Measurements from ENCODE around the gene CDKN2D. TPM values are rescaled to one million over a fixed set of nuclear protein-coding genes. Genes with fewer than 3 reads are reported as not detected.
"Not testable (repeated sequence)": the region's sequence is repeated elsewhere in the genome, so short reads cannot be mapped to it uniquely, and the experiment has no call there.

The CDKN2D gene
- total RNA-seq, 1 donor from 2014 or later = 17.2 TPM

GRCh38 chr19:10551698-10552301 lies 17.0 kb downstream of the CDKN2D start:
- DNase-seq = no peak

- not testable (repeated sequence) for DNase-seq
Measured at GRCh38 chr19:10551006-10551405, 17.8 kb downstream of the CDKN2D start.

GRCh38 chr19:10550336-10550735 lies 18.4 kb downstream of the CDKN2D start:
- DNase-seq = no peak

- DNase-seq = no peak
Measured at GRCh38 chr19:10549733-10550132, 19.0 kb downstream of the CDKN2D start.

- no peak for DNase-seq
Measured at GRCh38 chr19:10548746-10549276, 20.0 kb downstream of the CDKN2D start.

- DNase-seq = no peak
Measured at GRCh38 chr19:10546817-10547216, 22.0 kb downstream of the CDKN2D start.

- no peak for DNase-seq
Measured at GRCh38 chr19:10544753-10545251, 24.0 kb downstream of the CDKN2D start.

- DNase-seq = no peak
Measured at GRCh38 chr19:10544242-10544752, 24.5 kb downstream of the CDKN2D start.

GRCh38 chr19:10543420-10544241 lies 25.1 kb downstream of the CDKN2D start, which contains the start of gene ATG4D:
Gene ATG4D (plus strand): TSS chr19:10543904. CDS start chr19:10544091, 187 bp downstream.
- no peak for DNase-seq

- no peak for DNase-seq
Measured at GRCh38 chr19:10543059-10543419, 25.7 kb downstream of the CDKN2D start.

- not testable (repeated sequence) for DNase-seq
Measured at GRCh38 chr19:10539016-10539415, 29.8 kb downstream of the CDKN2D start.

GRCh38 chr19:10538204-10538983 lies 30.4 kb downstream of the CDKN2D start:
- no peak for DNase-seq

- DNase-seq = no peak
Measured at GRCh38 chr19:10537668-10538067, 31.1 kb downstream of the CDKN2D start.

GRCh38 chr19:10535613-10536012 lies 33.2 kb downstream of the CDKN2D start:
- DNase-seq = no peak

- peak; percentile 36 for DNase-seq
Measured at GRCh38 chr19:10533646-10534386, 35.0 kb downstream of the CDKN2D start.

- no peak for DNase-seq
Measured at GRCh38 chr19:10532457-10532856, 36.3 kb downstream of the CDKN2D start.

- DNase-seq = not testable (repeated sequence)
Measured at GRCh38 chr19:10526887-10527286, 41.9 kb downstream of the CDKN2D start.

- no peak for DNase-seq
Measured at GRCh38 chr19:10525636-10526035, 43.1 kb downstream of the CDKN2D start.

- DNase-seq = no peak
Measured at GRCh38 chr19:10523135-10523636, 45.6 kb downstream of the CDKN2D start.

- no peak for DNase-seq
Measured at GRCh38 chr19:10521461-10522171, 47.2 kb downstream of the CDKN2D start.
